Measurements from ENCODE around the gene RABGAP1.

GRCh38 chr9:123002754-123003153, 61.9 kb downstream of the RABGAP1 start:
- TF ChIP-seq CTCF (IDR thresholded peaks at IDR 0.05): no peak
- no peak for TF ChIP-seq POLR2A (IDR thresholded peaks at IDR 0.05)
